SK-N-SH (cell line): ENCODE measurements around the gene OR12D1. TPM values are rescaled to one million over a fixed set of nuclear protein-coding genes. Genes with fewer than 3 reads are reported as not detected.

Source experiments
- CTCF ChIA-PET: fragments of 300-600, 350-600 bp; formaldehyde crosslinking; extraction: SDS; loops from one replicate; lab custom pipeline; 2021; lab: Yijun Ruan, JAX
- POLR2A ChIA-PET: fragments of 350-600 bp; sonication (Branson Sonifier 250); formaldehyde crosslinking; extraction: SDS; loops from one replicate; lab custom pipeline; 2020; ENCODE audit warnings: antibody characterized with exemption, inconsistent platforms; lab: Yijun Ruan, JAX
- DNase-seq: peaks from one replicate; pipeline ENCODE4 v3.0.0; 2012
- H2AFZ ChIP-seq: fragments of 200-600 bp; sonication (generic); 2 replicates; pipeline ENCODE4 v1.8.1; 2016; ENCODE audit warnings: antibody characterized with exemption, mild to moderate bottlenecking, low read depth
- H3F3A ChIP-seq: fragments of 200-600 bp; sonication (generic); replicated peaks from 2 replicates; pipeline ENCODE3; 2016; ENCODE audit warnings: antibody characterized with exemption, mild to moderate bottlenecking; ENCODE audit not compliant: insufficient read depth
- H3K27ac ChIP-seq, 2 experiments: fragments of 200-500 bp in 1 of 2; fragments of 200-600 bp in 1 of 2; sonication (Bioruptor generic) in 1 of 2; sonication (generic), shearing (Covaris generic) in 1 of 2; 2 replicates each; pipeline versions ENCODE4 v1.5.1 to v1.6.1; 2014 to 2016; ENCODE audit warnings: low read depth in 2 of 2, inconsistent platforms in 1 of 2, low read length in 1 of 2, mild to moderate bottlenecking in 1 of 2, mixed read lengths in 1 of 2
- H3K27me3 ChIP-seq: fragments of 200-600 bp; sonication (generic), shearing (Covaris generic); 2 replicates; pipeline ENCODE4 v1.6.1; 2016; ENCODE audit warnings: mixed run types; ENCODE audit not compliant: insufficient read depth
- H3K36me3 ChIP-seq, 2 experiments: fragments of 200-500 bp in 1 of 2; fragments of 200-600 bp in 1 of 2; sonication (Bioruptor generic) in 1 of 2; sonication (generic) in 1 of 2; replicated peaks in 1 of 2; 2 replicates each; pipeline versions ENCODE3 to v1.5.1; 2014 to 2016; ENCODE audit warnings: low read length in 1 of 2, mild to moderate bottlenecking in 1 of 2; ENCODE audit not compliant: insufficient read depth in 2 of 2, control insufficient read depth in 1 of 2
- H3K4me1 ChIP-seq, 2 experiments: fragments of 200-500 bp in 1 of 2; fragments of 200-600 bp in 1 of 2; sonication (Bioruptor generic) in 1 of 2; sonication (generic), shearing (Covaris generic) in 1 of 2; 2 replicates each; pipeline versions ENCODE4 v1.5.1 to v1.6.1; 2014 to 2016; ENCODE audit warnings: low read depth in 1 of 2, low read length in 1 of 2, mixed run types in 1 of 2; ENCODE audit not compliant: insufficient read depth in 2 of 2, control insufficient read depth in 1 of 2
- H3K4me2 ChIP-seq: fragments of 200-600 bp; sonication (generic), shearing (Covaris generic); 2 replicates; pipeline ENCODE4 v1.6.1; 2017; ENCODE audit warnings: mixed run types
- H3K4me3 ChIP-seq, 2 experiments: fragments of 200-500 bp in 1 of 2; fragments of 200-600 bp in 1 of 2; sonication (Bioruptor generic) in 1 of 2; sonication (generic), shearing (Covaris generic) in 1 of 2; 2 replicates each; pipeline versions ENCODE4 v1.5.1 to v1.8.1; 2014 to 2016; ENCODE audit warnings: low read depth in 2 of 2, inconsistent platforms in 1 of 2, low read length in 1 of 2, mild to moderate bottlenecking in 1 of 2, mixed read lengths in 1 of 2, moderate library complexity in 1 of 2
- H3K79me2 ChIP-seq: fragments of 200-600 bp; sonication (generic); 2 replicates; pipeline ENCODE4 v1.8.1; 2017; ENCODE audit warnings: mild to moderate bottlenecking; ENCODE audit not compliant: insufficient read depth
- H3K9ac ChIP-seq: fragments of 200-600 bp; sonication (generic); 2 replicates; pipeline ENCODE4 v1.6.1; 2017; ENCODE audit warnings: mixed run types
- H3K9me2 ChIP-seq: fragments of 200-600 bp; sonication (generic); 2 replicates; pipeline ENCODE4 v1.6.1; 2017; ENCODE audit warnings: mixed run types
- H3K9me3 ChIP-seq: fragments of 200-600 bp; sonication (generic); 2 replicates; pipeline ENCODE4 v1.6.1; 2017; ENCODE audit warnings: mixed run types, mild to moderate bottlenecking, moderate library complexity
- H4K20me1 ChIP-seq: fragments of 200-600 bp; sonication (generic); 2 replicates; pipeline ENCODE4 v1.6.1; 2017; ENCODE audit warnings: mild to moderate bottlenecking, mixed run types; ENCODE audit not compliant: insufficient read depth
- ELF1 ChIP-seq: IDR thresholded peaks from 2 replicates; pipeline ENCODE4 v1.4.0; 2012
- FOXJ3 ChIP-seq: sonication (generic); formaldehyde crosslinking; IDR thresholded peaks from 2 replicates; pipeline ENCODE4 v1.5.1; 2020; ENCODE audit warnings: mild to moderate bottlenecking, missing genetic modification reagents
- GABPA ChIP-seq: IDR thresholded peaks from 2 replicates; pipeline ENCODE4 v1.4.0; 2012; ENCODE audit warnings: low read depth, mild to moderate bottlenecking
- IRF3 ChIP-seq: fragments of 150-350 bp; IDR thresholded peaks from 2 replicates; pipeline ENCODE4 v1.6.1; 2016; ENCODE audit warnings: mild to moderate bottlenecking, low read depth, low read length
- MXI1 ChIP-seq: IDR thresholded peaks from 2 replicates; pipeline ENCODE4 v1.6.1; 2012; ENCODE audit warnings: mild to moderate bottlenecking, low read depth, low read length, improper control_type of control experiment
- POLR2AphosphoS5 ChIP-seq: IDR thresholded peaks from 2 replicates; pipeline ENCODE4 v1.6.1; 2012; ENCODE audit warnings: low read depth, low read length
- REST ChIP-seq: IDR thresholded peaks from 2 replicates; pipeline ENCODE4 v1.6.1; 2012; ENCODE audit warnings: mild to moderate bottlenecking, low read depth, low read length, moderate library complexity
- SIN3A ChIP-seq: IDR thresholded peaks from 2 replicates; pipeline ENCODE4 v1.6.1; 2012; ENCODE audit warnings: low read depth, mild to moderate bottlenecking, low read length, moderate library complexity, borderline replicate concordance
- SMC3 ChIP-seq: IDR thresholded peaks from 2 replicates; pipeline ENCODE4 v1.6.1; 2012; ENCODE audit warnings: low read depth, low read length, improper control_type of control experiment
- TAF1 ChIP-seq: IDR thresholded peaks from 2 replicates; pipeline ENCODE4 v1.6.1; 2012; ENCODE audit warnings: low read depth, mild to moderate bottlenecking, low read length, moderate library complexity, borderline replicate concordance
- USF1 ChIP-seq: IDR thresholded peaks from 2 replicates; pipeline ENCODE4 v1.4.0; 2012; ENCODE audit warnings: low read depth, borderline replicate concordance
- WGBS: methylation state at CpG from one replicate; pipeline ENCODE4 v1.1.6; 2017; ENCODE audit warnings: low lambda C conversion rate; 5-methylcytosine and 5-hydroxymethylcytosine counted together
- polyA plus RNA-seq, 3 experiments: library from polyadenylated mRNA; depleted of rRNA; stranded (reverse); fragments of >200 nt; gene quantifications; 2 replicates each; pipeline ENCODE4 v1.2.3, GENCODE V29; 2012
- TF ChIP-seq, protein P1 (sequence below): fragments of 200-600 bp; sonication (generic); IDR thresholded peaks from 2 replicates; pipeline ENCODE4 v1.6.1; 2017; ENCODE audit warnings: antibody characterized with exemption, mild to moderate bottlenecking, moderate library complexity
- TF ChIP-seq, protein P2 (sequence below): IDR thresholded peaks from 2 replicates; pipeline ENCODE4; 2012
- TF ChIP-seq, protein P3 (sequence below): IDR thresholded peaks from 2 replicates; pipeline ENCODE4 v1.4.0; 2012; ENCODE audit warnings: low read depth

Gene OR12D1
- not detected in 2 replicates for polyA plus RNA-seq (2012; rRNA removed)
- not detected in 2 replicates for polyA plus RNA-seq (2012; cell fraction: cytosol; rRNA removed)
- not detected in 2 replicates for polyA plus RNA-seq (2012; cell fraction: nucleus; rRNA removed)

GRCh38 chr6:29414588-29414987, at the start of gene OR12D1:
OR12D1 (plus strand) TSS chr6:29414928.
- Histone ChIP-seq H4K20me1 (no peaks in the 10 kb centered on the region), H3K27me3 (no peaks in the 10 kb centered on the region), H3K4me1 (no peaks in the 10 kb centered on the region), H3F3A (no peaks in the 10 kb centered on the region), H3K4me3 (no peak within 1 kb of the TSS), H2AFZ (no peak within 1 kb of the TSS), H3K4me2 (no peak within 1 kb of the TSS), H3K36me3 (no peaks in the 10 kb centered on the region), H3K9me2 (no peaks in the 10 kb centered on the region), H3K79me2 (no peaks in the 10 kb centered on the region), H3K9ac (no peak within 1 kb of the TSS), H3K9me3 (no peaks in the 10 kb centered on the region), H3K27ac (no peak within 1 kb of the TSS)
- CTCF ChIA-PET: no interaction called here
- no peak for DNase-seq
- POLR2A ChIA-PET: no interaction called here
- TF ChIP-seq SMC3: no peak
- TF ChIP-seq ELF1: no peak
- TF ChIP-seq, protein P1, sequence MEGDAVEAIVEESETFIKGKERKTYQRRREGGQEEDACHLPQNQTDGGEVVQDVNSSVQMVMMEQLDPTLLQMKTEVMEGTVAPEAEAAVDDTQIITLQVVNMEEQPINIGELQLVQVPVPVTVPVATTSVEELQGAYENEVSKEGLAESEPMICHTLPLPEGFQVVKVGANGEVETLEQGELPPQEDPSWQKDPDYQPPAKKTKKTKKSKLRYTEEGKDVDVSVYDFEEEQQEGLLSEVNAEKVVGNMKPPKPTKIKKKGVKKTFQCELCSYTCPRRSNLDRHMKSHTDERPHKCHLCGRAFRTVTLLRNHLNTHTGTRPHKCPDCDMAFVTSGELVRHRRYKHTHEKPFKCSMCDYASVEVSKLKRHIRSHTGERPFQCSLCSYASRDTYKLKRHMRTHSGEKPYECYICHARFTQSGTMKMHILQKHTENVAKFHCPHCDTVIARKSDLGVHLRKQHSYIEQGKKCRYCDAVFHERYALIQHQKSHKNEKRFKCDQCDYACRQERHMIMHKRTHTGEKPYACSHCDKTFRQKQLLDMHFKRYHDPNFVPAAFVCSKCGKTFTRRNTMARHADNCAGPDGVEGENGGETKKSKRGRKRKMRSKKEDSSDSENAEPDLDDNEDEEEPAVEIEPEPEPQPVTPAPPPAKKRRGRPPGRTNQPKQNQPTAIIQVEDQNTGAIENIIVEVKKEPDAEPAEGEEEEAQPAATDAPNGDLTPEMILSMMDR: peak; percentile 24; the same call in 1 of the 2 replicates

GRCh38 chr6:29368765-29369164, 46.0 kb upstream of the OR12D1 start, which contains the start of gene OR5V1:
OR5V1 (minus strand) TSS chr6:29368865; CDS start chr6:29356195, 12,670 bp downstream.
- POLR2A ChIA-PET: no interaction called here

More at GRCh38 chr6:29368765-29369164, 46.0 kb upstream of the OR12D1 start, which contains the start of gene OR5V1:
- Histone ChIP-seq H3K4me1 (no peaks in the 10 kb centered on the region), H3K4me2 (no peak within 1 kb of the TSS), H3F3A (no peaks in the 10 kb centered on the region), H3K9ac (no peak within 1 kb of the TSS), H2AFZ (no peak within 1 kb of the TSS), H3K36me3 (no peaks in the 10 kb centered on the region), H4K20me1 (no peaks in the 10 kb centered on the region), H3K27me3 (no peaks in the 10 kb centered on the region; the same call in 1 of the 2 replicates), H3K27ac (no peak within 1 kb of the TSS), H3K9me3 (no peaks in the 10 kb centered on the region; the same call in 1 of the 2 replicates), H3K79me2 (no peaks in the 10 kb centered on the region), H3K4me3 (no peak within 1 kb of the TSS), H3K9me2 (no peaks in the 10 kb centered on the region)
- DNase-seq: no peak
- CTCF ChIA-PET: no interaction called here
- 0% methylated on average over 3 of the region's 3 CpGs for WGBS
- TF ChIP-seq USF1 (no peak), SIN3A (no peak), POLR2AphosphoS5 (no peak), GABPA (no peak), MXI1 (no peak), TAF1 (no peak), REST (no peak), FOXJ3 (no peak), IRF3 (no peak)
- TF ChIP-seq, protein P1: no peak
- TF ChIP-seq, protein P2, sequence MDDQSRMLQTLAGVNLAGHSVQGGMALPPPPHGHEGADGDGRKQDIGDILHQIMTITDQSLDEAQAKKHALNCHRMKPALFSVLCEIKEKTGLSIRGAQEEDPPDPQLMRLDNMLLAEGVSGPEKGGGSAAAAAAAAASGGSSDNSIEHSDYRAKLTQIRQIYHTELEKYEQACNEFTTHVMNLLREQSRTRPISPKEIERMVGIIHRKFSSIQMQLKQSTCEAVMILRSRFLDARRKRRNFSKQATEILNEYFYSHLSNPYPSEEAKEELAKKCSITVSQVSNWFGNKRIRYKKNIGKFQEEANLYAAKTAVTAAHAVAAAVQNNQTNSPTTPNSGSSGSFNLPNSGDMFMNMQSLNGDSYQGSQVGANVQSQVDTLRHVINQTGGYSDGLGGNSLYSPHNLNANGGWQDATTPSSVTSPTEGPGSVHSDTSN: no peak
- TF ChIP-seq, protein P3, sequence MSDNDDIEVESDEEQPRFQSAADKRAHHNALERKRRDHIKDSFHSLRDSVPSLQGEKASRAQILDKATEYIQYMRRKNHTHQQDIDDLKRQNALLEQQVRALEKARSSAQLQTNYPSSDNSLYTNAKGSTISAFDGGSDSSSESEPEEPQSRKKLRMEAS: no peak
